ENCODE measurements around the gene SEZ6L2. TPM values are rescaled to one million over a fixed set of nuclear protein-coding genes. Genes with fewer than 3 reads are reported as not detected.

Gene SEZ6L2
- total and polyA plus RNA-seq, 2 of the 13 experiments (the other 11 are each of a cell fraction or from before 2014, with no cell fraction given), result 14.9 to 16.9 TPM

DNA sequence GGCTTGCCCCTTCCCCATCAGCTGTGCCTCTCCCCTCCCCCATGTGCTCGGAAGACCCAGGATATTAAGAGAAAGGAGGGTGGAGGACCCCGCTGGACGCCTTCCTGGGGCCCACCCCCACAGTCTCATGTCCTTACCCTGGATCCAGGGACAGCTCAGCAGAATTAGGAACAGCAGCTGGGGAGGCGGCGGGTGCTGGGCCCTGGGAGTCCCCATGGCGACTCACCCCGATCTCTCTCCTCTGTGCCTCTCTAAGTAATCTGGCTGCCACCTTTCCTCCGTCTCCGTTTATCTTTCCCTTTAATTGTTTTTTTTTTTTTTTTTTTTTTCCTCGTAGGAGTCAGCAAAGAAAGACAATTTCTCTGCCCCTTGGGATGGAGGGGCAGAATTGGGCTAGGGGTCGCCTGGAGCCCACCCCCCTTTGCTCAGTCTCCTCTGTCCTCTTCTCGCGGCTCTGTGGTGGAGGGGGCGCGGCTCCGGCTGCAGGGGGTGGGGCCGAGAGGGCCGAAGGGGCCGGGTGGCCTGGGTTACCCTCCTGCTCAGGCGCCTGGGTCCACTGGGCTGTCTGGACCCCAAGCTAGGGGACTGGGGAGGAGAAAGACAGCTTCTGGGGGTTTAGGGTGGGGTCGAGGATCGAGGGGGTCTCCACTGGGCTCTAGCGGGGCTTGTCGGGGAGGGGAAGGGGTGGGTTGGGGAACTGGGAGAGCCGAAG lies 390 bp downstream of the SEZ6L2 start (continued):
- 0 out of 2 replicates have a peak, but pooled peaks have one; percentile 7 for TF ChIP-seq ZNF296 (CRISPR knock-in tag; conservative IDR thresholded peaks at IDR 0.05)
- TF ChIP-seq, protein P1, sequence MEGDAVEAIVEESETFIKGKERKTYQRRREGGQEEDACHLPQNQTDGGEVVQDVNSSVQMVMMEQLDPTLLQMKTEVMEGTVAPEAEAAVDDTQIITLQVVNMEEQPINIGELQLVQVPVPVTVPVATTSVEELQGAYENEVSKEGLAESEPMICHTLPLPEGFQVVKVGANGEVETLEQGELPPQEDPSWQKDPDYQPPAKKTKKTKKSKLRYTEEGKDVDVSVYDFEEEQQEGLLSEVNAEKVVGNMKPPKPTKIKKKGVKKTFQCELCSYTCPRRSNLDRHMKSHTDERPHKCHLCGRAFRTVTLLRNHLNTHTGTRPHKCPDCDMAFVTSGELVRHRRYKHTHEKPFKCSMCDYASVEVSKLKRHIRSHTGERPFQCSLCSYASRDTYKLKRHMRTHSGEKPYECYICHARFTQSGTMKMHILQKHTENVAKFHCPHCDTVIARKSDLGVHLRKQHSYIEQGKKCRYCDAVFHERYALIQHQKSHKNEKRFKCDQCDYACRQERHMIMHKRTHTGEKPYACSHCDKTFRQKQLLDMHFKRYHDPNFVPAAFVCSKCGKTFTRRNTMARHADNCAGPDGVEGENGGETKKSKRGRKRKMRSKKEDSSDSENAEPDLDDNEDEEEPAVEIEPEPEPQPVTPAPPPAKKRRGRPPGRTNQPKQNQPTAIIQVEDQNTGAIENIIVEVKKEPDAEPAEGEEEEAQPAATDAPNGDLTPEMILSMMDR (CRISPR knock-in tag; IDR thresholded peaks at IDR 0.05), result no peak
- TF ChIP-seq, protein P2, sequence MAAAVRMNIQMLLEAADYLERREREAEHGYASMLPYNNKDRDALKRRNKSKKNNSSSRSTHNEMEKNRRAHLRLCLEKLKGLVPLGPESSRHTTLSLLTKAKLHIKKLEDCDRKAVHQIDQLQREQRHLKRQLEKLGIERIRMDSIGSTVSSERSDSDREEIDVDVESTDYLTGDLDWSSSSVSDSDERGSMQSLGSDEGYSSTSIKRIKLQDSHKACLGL (CRISPR knock-in tag; IDR thresholded peaks at IDR 0.05), result peak; percentile 14; the same call in 1 of the 2 replicates
- no peak for TF ChIP-seq ZNF20 (CRISPR knock-in tag; IDR thresholded peaks at IDR 0.05)
- 0 out of 2 replicates have a peak, but pooled peaks have one; percentile 43 for TF ChIP-seq ZSCAN30 (CRISPR knock-in tag; IDR thresholded peaks at IDR 0.05)
- no peak for TF ChIP-seq RELA (CRISPR knock-in tag; IDR thresholded peaks at IDR 0.05)
- TF ChIP-seq, protein P3, sequence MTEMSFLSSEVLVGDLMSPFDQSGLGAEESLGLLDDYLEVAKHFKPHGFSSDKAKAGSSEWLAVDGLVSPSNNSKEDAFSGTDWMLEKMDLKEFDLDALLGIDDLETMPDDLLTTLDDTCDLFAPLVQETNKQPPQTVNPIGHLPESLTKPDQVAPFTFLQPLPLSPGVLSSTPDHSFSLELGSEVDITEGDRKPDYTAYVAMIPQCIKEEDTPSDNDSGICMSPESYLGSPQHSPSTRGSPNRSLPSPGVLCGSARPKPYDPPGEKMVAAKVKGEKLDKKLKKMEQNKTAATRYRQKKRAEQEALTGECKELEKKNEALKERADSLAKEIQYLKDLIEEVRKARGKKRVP (CRISPR knock-in tag; IDR thresholded peaks at IDR 0.05), result no peak
- no peak for TF ChIP-seq CENPT (CRISPR knock-in tag; IDR thresholded peaks at IDR 0.05; ENCODE audit: low read depth)
- TF ChIP-seq HOXA7 (CRISPR knock-in tag; IDR thresholded peaks at IDR 0.05), result no peak
- no peak for TF ChIP-seq SOX6 (IDR thresholded peaks at IDR 0.05)
- TF ChIP-seq SOX6 (CRISPR knock-in tag; IDR thresholded peaks at IDR 0.05), result no peak
- TF ChIP-seq, protein P4, sequence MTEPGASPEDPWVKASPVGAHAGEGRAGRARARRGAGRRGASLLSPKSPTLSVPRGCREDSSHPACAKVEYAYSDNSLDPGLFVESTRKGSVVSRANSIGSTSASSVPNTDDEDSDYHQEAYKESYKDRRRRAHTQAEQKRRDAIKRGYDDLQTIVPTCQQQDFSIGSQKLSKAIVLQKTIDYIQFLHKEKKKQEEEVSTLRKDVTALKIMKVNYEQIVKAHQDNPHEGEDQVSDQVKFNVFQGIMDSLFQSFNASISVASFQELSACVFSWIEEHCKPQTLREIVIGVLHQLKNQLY (CRISPR knock-in tag; IDR thresholded peaks at IDR 0.05), result no peak
- no peak for TF ChIP-seq KDM4B (CRISPR knock-in tag; IDR thresholded peaks at IDR 0.05)
- no peak for TF ChIP-seq ZSCAN31 (CRISPR knock-in tag; IDR thresholded peaks at IDR 0.05; ENCODE audit: low read depth)
- no peak for TF ChIP-seq SIN3B (IDR thresholded peaks at IDR 0.05; ENCODE audit: low read length)
- TF ChIP-seq NAIF1 (CRISPR knock-in tag; IDR thresholded peaks at IDR 0.05; ENCODE audit: borderline replicate concordance), result peak; percentile 9; the same call in 1 of the 2 replicates
- no peak for TF ChIP-seq SP5 (CRISPR knock-in tag; IDR thresholded peaks at IDR 0.05; ENCODE audit: borderline replicate concordance, low read depth)
- TF ChIP-seq ZNF776 (CRISPR knock-in tag; IDR thresholded peaks at IDR 0.05), result 0 out of 2 replicates have a peak, but pooled peaks have one; percentile 11
- TF ChIP-seq, protein P5, sequence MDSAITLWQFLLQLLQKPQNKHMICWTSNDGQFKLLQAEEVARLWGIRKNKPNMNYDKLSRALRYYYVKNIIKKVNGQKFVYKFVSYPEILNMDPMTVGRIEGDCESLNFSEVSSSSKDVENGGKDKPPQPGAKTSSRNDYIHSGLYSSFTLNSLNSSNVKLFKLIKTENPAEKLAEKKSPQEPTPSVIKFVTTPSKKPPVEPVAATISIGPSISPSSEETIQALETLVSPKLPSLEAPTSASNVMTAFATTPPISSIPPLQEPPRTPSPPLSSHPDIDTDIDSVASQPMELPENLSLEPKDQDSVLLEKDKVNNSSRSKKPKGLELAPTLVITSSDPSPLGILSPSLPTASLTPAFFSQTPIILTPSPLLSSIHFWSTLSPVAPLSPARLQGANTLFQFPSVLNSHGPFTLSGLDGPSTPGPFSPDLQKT (CRISPR knock-in tag; IDR thresholded peaks at IDR 0.05; ENCODE audit: borderline replicate concordance), result no peak
- no peak for TF ChIP-seq THAP11 (CRISPR knock-in tag; IDR thresholded peaks at IDR 0.05)
- no peak for TF ChIP-seq TCF7L2 (IDR thresholded peaks at IDR 0.05; ENCODE audit: low read depth, low read length)
- no peak for TF ChIP-seq SMARCE1 (IDR thresholded peaks at IDR 0.05; ENCODE audit: borderline replicate concordance)
- TF ChIP-seq ZNF556 (CRISPR knock-in tag; IDR thresholded peaks at IDR 0.05; ENCODE audit: borderline replicate concordance), result no peak
- no peak for TF ChIP-seq ATM (IDR thresholded peaks at IDR 0.05; ENCODE audit: borderline replicate concordance)
- TF ChIP-seq ZNF33A (CRISPR knock-in tag; IDR thresholded peaks at IDR 0.05; ENCODE audit: borderline replicate concordance), result no peak

All from HepG2 (cell line).